ENCODE measurements around the gene EFNA5.

Gene EFNA5

GRCh38 chr5:107582625-107583024 is 88.1 kb downstream of the EFNA5 start:
- H3K4me3 ChIP-seq (ENCODE audit: low read length), result no peak overlapping the region
- TF ChIP-seq CTCF (conservative IDR thresholded peaks at IDR 0.05; ENCODE audit: low read length), result no peak
- no peak for DNase-seq (ENCODE audit: low read depth)

- no peak for TF ChIP-seq CTCF (conservative IDR thresholded peaks at IDR 0.05; ENCODE audit: low read length)
- DNase-seq (ENCODE audit: low read depth), result peak; percentile 56
- H3K4me3 ChIP-seq (ENCODE audit: low read length), result no peak overlapping the region
These were observed 89.6 kb downstream of the EFNA5 start for GRCh38 chr5:107580889-107581820.

GRCh38 chr5:107578051-107578635 is 92.6 kb downstream of the EFNA5 start:
- no peak for TF ChIP-seq CTCF (conservative IDR thresholded peaks at IDR 0.05; ENCODE audit: low read length)
- DNase-seq (ENCODE audit: low read depth), result no peak
- no peak overlapping the region for H3K4me3 ChIP-seq (ENCODE audit: low read length)

GRCh38 chr5:107577394-107577950 is 93.3 kb downstream of the EFNA5 start:
- TF ChIP-seq CTCF (conservative IDR thresholded peaks at IDR 0.05; ENCODE audit: low read length), result no peak
- no peak overlapping the region for H3K4me3 ChIP-seq (ENCODE audit: low read length)
- no peak for DNase-seq (ENCODE audit: low read depth)

GRCh38 chr5:107576736-107577393 is 93.9 kb downstream of the EFNA5 start:
- no peak for DNase-seq (ENCODE audit: low read depth)
- no peak for TF ChIP-seq CTCF (conservative IDR thresholded peaks at IDR 0.05; ENCODE audit: low read length)
- no peak overlapping the region for H3K4me3 ChIP-seq (ENCODE audit: low read length)

- H3K4me3 ChIP-seq (ENCODE audit: low read length), result no peak overlapping the region
- no peak for DNase-seq (ENCODE audit: low read depth)
These were observed 94.6 kb downstream of the EFNA5 start for GRCh38 chr5:107576155-107576554.

More at GRCh38 chr5:107576155-107576554, 94.6 kb downstream of the EFNA5 start:
- TF ChIP-seq CTCF (conservative IDR thresholded peaks at IDR 0.05; ENCODE audit: low read length), result no peak

Measured in AG10803 (cell line).